Right cardiac atrium (tissue), 5 donors: ENCODE results near the gene ATG9A. TPM values are rescaled to one million over a fixed set of nuclear protein-coding genes. Genes with fewer than 3 reads are reported as not detected.
A peak's percentile ranks its signal among the peaks of the same experiment; 100 is the strongest.

Experiments
- ATAC-seq, 2 donors: fragments of 200-7000 bp; cut with Tn5 transposase; one replicate each; pipeline versions ENCODE4 v1.8.0 to v1.9.1; 2020; ENCODE audit warnings: moderate library complexity in 2 of 2, mild to moderate bottlenecking in 1 of 2
- DNase-seq, 3 donors: peaks; one replicate each; pipeline ENCODE4 v3.0.0-alpha.2; 2020
- H3K27ac ChIP-seq: one replicate; pipeline ENCODE4 v1.5.1; 2013; ENCODE audit warnings: mild to moderate bottlenecking, low read length, control low read depth, moderate library complexity
- H3K27me3 ChIP-seq: one replicate; pipeline ENCODE4 v1.6.1; 2013; ENCODE audit not compliant: control insufficient read depth, insufficient read depth
- H3K4me1 ChIP-seq: one replicate; pipeline ENCODE4 v1.6.1; 2013; ENCODE audit warnings: low read length; ENCODE audit not compliant: control insufficient read depth, insufficient read depth
- H3K4me3 ChIP-seq: one replicate; pipeline ENCODE4 v1.5.1; 2013; ENCODE audit warnings: low read length, control low read depth
- H3K9me3 ChIP-seq: one replicate; pipeline ENCODE4 v1.6.1; 2013; ENCODE audit warnings: low read length; ENCODE audit not compliant: control insufficient read depth
- WGBS: extraction: QIAGEN DNeasy Blood & Tissue Kit; methylation state at CpG from one replicate; pipeline ENCODE4 v1.1.7; 2013; 5-methylcytosine and 5-hydroxymethylcytosine counted together
- intact Hi-C, 4 donors: fragments of 100-400 bp; cut with DNase I; formaldehyde crosslinking; loops; one replicate each; pipeline versions ENCODE4 v1.11.0 to v1.14.0; 2022 to 2023
- polyA plus RNA-seq: library from polyadenylated mRNA; stranded (reverse); fragments of 200-250 nt; gene quantifications from one replicate; pipeline ENCODE4 v1.2.3, GENCODE V29; 2013
- total RNA-seq, 4 donors: library from RNA; stranded (reverse); fragmentation: NEBNext Ultra II Directional; extraction: Animal tissue kit (Norgen Biotek cat#: 25700); gene quantifications; one replicate each; pipeline ENCODE4 v1.2.1, GENCODE V29; 2021
- donor health status: healthy with polysubstance abuse.
- donor health status: DM: no; HTN: yes; CAD: no.
- donor health status: DM: no; HTN: no; CAD: no.
- donor health status: DM: no; HTN: yes; CAD: no; lungs with severe emphysema.
- donor health status: DM: yes; HTN: yes; CAD: no.

ATG9A gene
- total and polyA plus RNA-seq, 5 donors: 43.1 to 78.5 (median 76.8) TPM

GRCh38 chr2:219252084-219252483 lies 22.6 kb upstream of the ATG9A start:
- Histone ChIP-seq H3K4me3 (no peak overlapping the region), H3K27me3 (no peaks in the 10 kb centered on the region), H3K27ac (peak overlapping the region; percentile 0), H3K9me3 (no peaks in the 10 kb centered on the region), H3K4me1 (peaks cover 12% of the 10 kb centered on the region)
- intact Hi-C loops: no loop called here
- WGBS: 55% methylated on average over 5 of the region's 5 CpGs
- DNase-seq (peak in 1 of 3 donors; percentile 27), ATAC-seq (no peak)

- intact Hi-C loops: no loop called here
- H3K9me3 ChIP-seq: no peaks in the 10 kb centered on the region
- WGBS: 62% methylated on average over 6 of the region's 6 CpGs
- H3K4me3 ChIP-seq: no peak overlapping the region
- DNase-seq: no peak
- H3K27me3 ChIP-seq: no peaks in the 10 kb centered on the region
- peak overlapping the region; percentile 0 for H3K27ac ChIP-seq
- ATAC-seq: no peak
- peaks cover 12% of the 10 kb centered on the region for H3K4me1 ChIP-seq
Observed at GRCh38 chr2:219251656-219252055, 22.2 kb upstream of the ATG9A start.

- no peaks in the 10 kb centered on the region for H3K27me3 ChIP-seq
- no peak overlapping the region for H3K4me3 ChIP-seq
- peaks cover 15% of the 10 kb centered on the region for H3K4me1 ChIP-seq
- intact Hi-C loops: no loop called here
- no peaks in the 10 kb centered on the region for H3K9me3 ChIP-seq
- ATAC-seq (no peak), DNase-seq (peak in 1 of 3 donors; percentile 54)
- WGBS: 88% methylated on average over 22 of the region's 22 CpGs
- peak overlapping the region; percentile 84 for H3K27ac ChIP-seq
Observed at GRCh38 chr2:219250049-219250781, 20.8 kb upstream of the ATG9A start.

GRCh38 chr2:219249203-219249980 lies 20.0 kb upstream of the ATG9A start:
- peak; percentile 62 to 84 (median 82) for DNase-seq
- peak in 1 of 2 donors; percentile 35 for ATAC-seq
- Histone ChIP-seq H3K9me3 (no peaks in the 10 kb centered on the region), H3K27me3 (no peaks in the 10 kb centered on the region), H3K4me3 (no peak overlapping the region), H3K4me1 (peaks cover 15% of the 10 kb centered on the region), H3K27ac (peak overlapping the region; percentile 84)
- intact Hi-C loops: loop anchor here in 1 of 4 donors (10.0 kb wide), 1 partner anchor 45 kb away; no protein-coding TSS in a partner anchor
- WGBS: 31% methylated on average over 7 of the region's 7 CpGs

GRCh38 chr2:219248845-219249202 lies 19.4 kb upstream of the ATG9A start:
- 77% methylated on average over 2 of the region's 2 CpGs for WGBS
- Histone ChIP-seq H3K4me1 (peaks cover 15% of the 10 kb centered on the region), H3K4me3 (no peak overlapping the region), H3K27me3 (no peaks in the 10 kb centered on the region), H3K9me3 (no peaks in the 10 kb centered on the region), H3K27ac (peak overlapping the region; percentile 84)
- DNase-seq (peak in 1 of 3 donors; percentile 23), ATAC-seq (no peak)
- intact Hi-C loops: loop anchor here in 1 of 4 donors (10.0 kb wide), 1 partner anchor 46 kb away; no protein-coding TSS in a partner anchor

GRCh38 chr2:219247678-219248642 lies 18.5 kb upstream of the ATG9A start:
- no peaks in the 10 kb centered on the region for H3K9me3 ChIP-seq
- peak in 1 of 3 donors; percentile 38 for DNase-seq
- H3K4me3 ChIP-seq: no peak overlapping the region
- no peaks in the 10 kb centered on the region for H3K27me3 ChIP-seq
- H3K27ac ChIP-seq: no peak overlapping the region
- intact Hi-C loops: loop anchor here in 1 of 4 donors (10.0 kb wide), 1 partner anchor 47 kb away; no protein-coding TSS in a partner anchor
- 84% methylated on average over 17 of the region's 17 CpGs for WGBS
- H3K4me1 ChIP-seq: peaks cover 15% of the 10 kb centered on the region
- no peak for ATAC-seq

GRCh38 chr2:219246559-219246958 lies 17.1 kb upstream of the ATG9A start:
- no peaks in the 10 kb centered on the region for H3K9me3 ChIP-seq
- H3K4me1 ChIP-seq: peaks cover 15% of the 10 kb centered on the region
- DNase-seq (peak in 1 of 3 donors; percentile 33), ATAC-seq (no peak)
- no peaks in the 10 kb centered on the region for H3K27me3 ChIP-seq
- 93% methylated on average over 10 of the region's 10 CpGs for WGBS
- intact Hi-C loops: loop anchor here in 1 of 4 donors (10.0 kb wide), 1 partner anchor 48 kb away; no protein-coding TSS in a partner anchor
- H3K27ac ChIP-seq: no peak overlapping the region
- H3K4me3 ChIP-seq: no peak overlapping the region

GRCh38 chr2:219245899-219246230 lies 16.4 kb upstream of the ATG9A start:
- 16% methylated on average over 10 of the region's 10 CpGs for WGBS
- Histone ChIP-seq H3K27me3 (no peaks in the 10 kb centered on the region), H3K4me3 (peak overlapping the region; percentile 48), H3K27ac (peak overlapping the region; percentile 74), H3K9me3 (no peaks in the 10 kb centered on the region), H3K4me1 (peaks cover 15% of the 10 kb centered on the region)
- ATAC-seq (no peak), DNase-seq (no peak)
- intact Hi-C loops: loop anchor here in 1 of 4 donors (10.0 kb wide), 1 partner anchor 49 kb away; no protein-coding TSS in a partner anchor

GRCh38 chr2:219245148-219245898 lies 15.9 kb upstream of the ATG9A start, which contains the start of the genes GLB1L and STK16:
GLB1L (minus strand) TSS chr2:219245444; CDS start chr2:219243573, 1,871 bp downstream.
STK16 (plus strand) TSS chr2:219245479; CDS start chr2:219246000, 521 bp downstream.
- DNase-seq (peak; percentile 96 to 98 (median 98)), ATAC-seq (peak; percentile 93 to 96)
- H3K9me3 ChIP-seq: no peaks in the 10 kb centered on the region
- H3K4me1 ChIP-seq: peaks cover 14% of the 10 kb centered on the region
- H3K4me3 ChIP-seq: peak within 1 kb of the TSS; percentile 48
- intact Hi-C loops: loop anchor here in 1 of 4 donors (10.0 kb wide), 1 partner anchor 49 kb away; no protein-coding TSS in a partner anchor
- WGBS: under 1% methylated on average over 46 of the region's 46 CpGs
- no peaks in the 10 kb centered on the region for H3K27me3 ChIP-seq
- peak within 1 kb of the TSS; percentile 74 for H3K27ac ChIP-seq
